SU-DHL-6 (cell line): ENCODE measurements around the gene CPA4.

Experiments used
- H2AFZ ChIP-seq: fragments of 200-600 bp; sonication (generic); 2 replicates; pipeline ENCODE4 v1.6.1; 2014; ENCODE audit warnings: low read depth, mild to moderate bottlenecking, moderate library complexity, mixed read lengths, antibody characterized with exemption, low read length; ENCODE audit not compliant: severe bottlenecking
- H3F3A ChIP-seq: fragments of 200-600 bp; shearing (Covaris generic); 2 replicates; pipeline ENCODE4 v1.6.0; 2016; ENCODE audit warnings: antibody characterized with exemption, mild to moderate bottlenecking; ENCODE audit not compliant: insufficient read depth
- H3K27ac ChIP-seq: fragments of 200-600 bp; sonication (generic); 2 replicates; pipeline ENCODE4 v1.5.1; 2016; ENCODE audit warnings: low read depth, mild to moderate bottlenecking, low read length, moderate library complexity, mixed read lengths
- H3K27me3 ChIP-seq: fragments of 200-600 bp; sonication (generic), shearing (Covaris generic); 2 replicates; pipeline ENCODE4 v1.6.0; 2014; ENCODE audit warnings: mild to moderate bottlenecking, low read length
- H3K36me3 ChIP-seq: fragments of 200-600 bp; sonication (generic); 2 replicates; pipeline ENCODE4 v1.6.1; 2014; ENCODE audit warnings: mild to moderate bottlenecking, low read length, mixed read lengths
- H3K4me2 ChIP-seq: fragments of 300-600, 200-600 bp; shearing (Covaris generic), sonication (generic); 2 replicates; pipeline ENCODE4 v1.6.0; 2014; ENCODE audit warnings: low read length, low read depth, mild to moderate bottlenecking; ENCODE audit not compliant: poor library complexity, severe bottlenecking
- H3K4me3 ChIP-seq: fragments of 200-600 bp; sonication (generic); 2 replicates; pipeline ENCODE4 v1.5.1; 2014; ENCODE audit warnings: antibody characterized with exemption, low read length, mild to moderate bottlenecking, mixed read lengths; ENCODE audit not compliant: insufficient read depth, poor library complexity, severe bottlenecking
- H3K79me2 ChIP-seq: fragments of 200-600 bp; sonication (generic); 2 replicates; pipeline ENCODE4 v1.6.1; 2014; ENCODE audit warnings: mild to moderate bottlenecking, low read length, moderate library complexity; ENCODE audit not compliant: insufficient read depth
- H3K9ac ChIP-seq: fragments of 200-600 bp; sonication (generic); 2 replicates; pipeline ENCODE4 v1.7.0; 2014; ENCODE audit warnings: mild to moderate bottlenecking, low read length
- H3K9me2 ChIP-seq: fragments of 200-600 bp; sonication (generic); replicated peaks from 2 replicates; pipeline ENCODE4 v1.6.1; 2014; ENCODE audit warnings: low read length; ENCODE audit not compliant: insufficient read depth
- H3K9me3 ChIP-seq: fragments of 200-600 bp; sonication (generic); 2 replicates; pipeline ENCODE4 v1.6.1; 2014; ENCODE audit warnings: low read length, mixed read lengths; ENCODE audit not compliant: insufficient read depth
- H4K20me1 ChIP-seq: fragments of 200-600 bp; sonication (generic); 2 replicates; pipeline ENCODE4 v1.6.1; 2014; ENCODE audit warnings: low read depth, mild to moderate bottlenecking, antibody characterized with exemption, low read length, moderate library complexity, mixed read lengths
- CTCF ChIP-seq: fragments of 200-600 bp; sonication (generic); IDR thresholded peaks from one replicate; pipeline ENCODE4 v1.5.1; 2017; ENCODE audit warnings: antibody characterized with exemption, mild to moderate bottlenecking, low read length, moderate library complexity; ENCODE audit not compliant: insufficient read depth, poor library complexity, severe bottlenecking
- EZH2phosphoT487 ChIP-seq: fragments of 200-600 bp; sonication (generic), shearing (Covaris generic); conservative IDR thresholded peaks from 2 replicates; pipeline ENCODE4 v1.6.1; 2018; ENCODE audit warnings: mild to moderate bottlenecking, antibody characterized with exemption, low read length, moderate library complexity, mixed read lengths

Gene CPA4

GRCh38 chr7:130266961-130267321 is 26.0 kb upstream of the CPA4 start:
- Histone ChIP-seq H3K9me3 (no peaks in the 10 kb centered on the region), H4K20me1 (no peaks in the 10 kb centered on the region), H3K79me2 (no peaks in the 10 kb centered on the region), H3K9me2 (no peaks in the 10 kb centered on the region), H3K9ac (no peak overlapping the region), H3K36me3 (no peaks in the 10 kb centered on the region), H3K4me3 (no peak overlapping the region), H3F3A (no peaks in the 10 kb centered on the region), H2AFZ (no peak overlapping the region), H3K4me2 (no peak overlapping the region), H3K27me3 (no peaks in the 10 kb centered on the region), H3K27ac (no peak overlapping the region)
- no peak for TF ChIP-seq EZH2phosphoT487
- no peak for TF ChIP-seq CTCF

- Histone ChIP-seq H3K79me2 (no peaks in the 10 kb centered on the region), H3K4me2 (no peak overlapping the region), H3K27me3 (no peaks in the 10 kb centered on the region), H4K20me1 (no peaks in the 10 kb centered on the region), H3K9me3 (no peaks in the 10 kb centered on the region), H3K36me3 (no peaks in the 10 kb centered on the region), H2AFZ (no peak overlapping the region), H3K9ac (no peak overlapping the region), H3K27ac (no peak overlapping the region), H3F3A (no peaks in the 10 kb centered on the region), H3K4me3 (no peak overlapping the region), H3K9me2 (no peaks in the 10 kb centered on the region)
- no peak for TF ChIP-seq CTCF
- no peak for TF ChIP-seq EZH2phosphoT487
Measured at GRCh38 chr7:130268463-130269317, 24.3 kb upstream of the CPA4 start.

- no peaks in the 10 kb centered on the region for H4K20me1 ChIP-seq
- H3K27me3 ChIP-seq: no peaks in the 10 kb centered on the region
- TF ChIP-seq CTCF (no peak), EZH2phosphoT487 (no peak)
- no peaks in the 10 kb centered on the region for H3K36me3 ChIP-seq
- H3F3A ChIP-seq: no peaks in the 10 kb centered on the region
- H3K9me3 ChIP-seq: no peaks in the 10 kb centered on the region
- H3K79me2 ChIP-seq: no peaks in the 10 kb centered on the region
- no peak overlapping the region for H3K4me2 ChIP-seq
- H3K4me3 ChIP-seq: no peak overlapping the region
- no peaks in the 10 kb centered on the region for H3K9me2 ChIP-seq
- no peak overlapping the region for H3K27ac ChIP-seq
- H2AFZ ChIP-seq: no peak overlapping the region
- H3K9ac ChIP-seq: no peak overlapping the region
Measured at GRCh38 chr7:130269318-130269694, 23.7 kb upstream of the CPA4 start.
